ENCODE results near the gene TBC1D10B.

- no peak for TF ChIP-seq CTCF (IDR thresholded peaks at IDR 0.05; ENCODE audit: low read length)
- no peak for TF ChIP-seq EZH2 (IDR thresholded peaks at IDR 0.05; ENCODE audit: borderline replicate concordance, low read length)
Measured at GRCh38 chr16:30379158-30379783, 9.0 kb upstream of the TBC1D10B start.

All from OCI-LY1 (cell line).